HepG2 (cell line): ENCODE results near the gene VPS11. TPM values are rescaled to one million over a fixed set of nuclear protein-coding genes. Genes with fewer than 3 reads are reported as not detected.

ENCODE experiments used
- ADNP ChIP-seq: sonication (generic); formaldehyde crosslinking; IDR thresholded peaks from 2 replicates; pipeline ENCODE4 v1.4.0; 2020; ENCODE audit warnings: missing genetic modification reagents
- ASH2L ChIP-seq: fragments of 300-600, 200-600 bp; sonication (generic); IDR thresholded peaks from 2 replicates; pipeline ENCODE4 v1.7.0; 2017; ENCODE audit warnings: low read depth, mild to moderate bottlenecking, moderate library complexity, mixed read lengths, low read length; ENCODE audit not compliant: insufficient read length
- DNMT3B ChIP-seq: conservative IDR thresholded peaks from 2 replicates; pipeline ENCODE4 v1.6.1; 2016; ENCODE audit warnings: missing biosample characterization, control low read depth
- DR1 ChIP-seq: sonication (generic); formaldehyde crosslinking; IDR thresholded peaks from 2 replicates; pipeline ENCODE4 v1.8.0; 2021; ENCODE audit warnings: mild to moderate bottlenecking, missing genetic modification reagents, inconsistent platforms
- FIP1L1 ChIP-seq: fragments of 200-400 bp; formaldehyde crosslinking; IDR thresholded peaks from 2 replicates; pipeline ENCODE4 v1.6.1; 2018; ENCODE audit warnings: low read depth, mild to moderate bottlenecking, low read length, moderate library complexity, borderline replicate concordance; ENCODE audit not compliant: insufficient read depth
- KAT2B ChIP-seq: fragments of 150-350 bp; IDR thresholded peaks from 2 replicates; pipeline ENCODE4 v1.6.1; 2014; ENCODE audit warnings: low read depth, low read length, borderline replicate concordance
- KLF11 ChIP-seq: IDR thresholded peaks from 2 replicates; pipeline ENCODE4 v1.6.1; 2016; ENCODE audit warnings: missing compliant biosample characterization
- NCOR1 ChIP-seq: fragments of 200-600 bp; sonication (generic); IDR thresholded peaks from 2 replicates; pipeline ENCODE4 v1.7.0; 2017; ENCODE audit warnings: antibody characterized with exemption, low read length, borderline replicate concordance
- NFIB ChIP-seq: sonication (generic); formaldehyde crosslinking; IDR thresholded peaks from 2 replicates; pipeline ENCODE4 v1.9.0; 2021; ENCODE audit warnings: missing genetic modification reagents, mild to moderate bottlenecking, borderline replicate concordance
- PAX8 ChIP-seq: sonication (generic); formaldehyde crosslinking; IDR thresholded peaks from 2 replicates; pipeline ENCODE4 v1.8.0; 2022; ENCODE audit warnings: mild to moderate bottlenecking, missing genetic modification reagents, borderline replicate concordance
- POLR2AphosphoS5 ChIP-seq: IDR thresholded peaks from 2 replicates; pipeline ENCODE4 v1.6.1; 2012; ENCODE audit warnings: low read depth, low read length
- RXRA ChIP-seq: sonication (generic); formaldehyde crosslinking; IDR thresholded peaks from 2 replicates; pipeline ENCODE4 v1.5.1; 2020; ENCODE audit warnings: missing genetic modification reagents
- SMAD1 ChIP-seq: sonication (generic); formaldehyde crosslinking; IDR thresholded peaks from 2 replicates; pipeline ENCODE4 v1.4.0; 2020; ENCODE audit warnings: missing genetic modification reagents, low read depth, mild to moderate bottlenecking, borderline replicate concordance
- ZNF34 ChIP-seq: sonication (generic); formaldehyde crosslinking; IDR thresholded peaks from 2 replicates; pipeline ENCODE4 v1.4.0; 2020; ENCODE audit warnings: mild to moderate bottlenecking, missing genetic modification reagents, borderline replicate concordance
- ZNF484 ChIP-seq: sonication (generic); formaldehyde crosslinking; IDR thresholded peaks from 2 replicates; pipeline ENCODE4 v1.5.1; 2020; ENCODE audit warnings: mild to moderate bottlenecking, low read depth, missing genetic modification reagents, borderline replicate concordance
- ZNF768 ChIP-seq: sonication (generic); formaldehyde crosslinking; IDR thresholded peaks from 2 replicates; pipeline ENCODE4 v1.4.0; 2020; ENCODE audit warnings: missing genetic modification reagents
- polyA plus RNA-seq, 8 experiments: library from polyadenylated mRNA; depleted of rRNA in 3 of 8; stranded (reverse) in 7 of 8; unstranded in 1 of 8; fragments of >200 nt; fragmentation: Illumina TruSeq in 4 of 8; extraction: Trizol in 4 of 8; gene quantifications; 2 replicates each; pipeline versions ENCODE4 v1.2.1 to v1.2.3, GENCODE V29; 2011 to 2016; ENCODE audit warnings: low read depth in 4 of 8, missing spikeins in 1 of 8, mixed read lengths in 1 of 8; ENCODE audit not compliant: insufficient read depth in 1 of 8
- total RNA-seq, 5 experiments: library from RNA; depleted of rRNA; stranded (reverse); fragments of >200 nt; fragmentation: Illumina TruSeq; extraction: Trizol; gene quantifications; 2 replicates each; pipeline ENCODE4 v1.2.3, GENCODE V29; 2016; ENCODE audit warnings: low read depth in 1 of 5
- TF ChIP-seq, protein P1 (sequence below): sonication (generic); formaldehyde crosslinking; IDR thresholded peaks from 2 replicates; pipeline ENCODE4 v1.8.1; 2023; ENCODE audit warnings: mild to moderate bottlenecking, missing genetic modification reagents
- TF ChIP-seq, protein P2 (sequence below): IDR thresholded peaks from 2 replicates; pipeline ENCODE4 v1.6.1; 2016
- TF ChIP-seq, protein P3 (sequence below): sonication (generic); formaldehyde crosslinking; IDR thresholded peaks from 2 replicates; pipeline ENCODE4 v1.9.0; 2021; ENCODE audit warnings: missing genetic modification reagents, mild to moderate bottlenecking, borderline replicate concordance
- TF ChIP-seq, protein P4 (sequence below): sonication (generic); formaldehyde crosslinking; IDR thresholded peaks from 2 replicates; pipeline ENCODE4 v1.5.1; 2020; ENCODE audit warnings: mild to moderate bottlenecking, missing genetic modification reagents, borderline replicate concordance
- TF ChIP-seq, protein P5 (sequence below): sonication (generic); formaldehyde crosslinking; IDR thresholded peaks from 2 replicates; pipeline ENCODE4 v1.4.0; 2020; ENCODE audit warnings: missing genetic modification reagents, mild to moderate bottlenecking, borderline replicate concordance

Gene VPS11
- total and polyA plus RNA-seq, 2 of the 13 experiments (the other 11 are each of a cell fraction or from before 2014, with no cell fraction given), result 13.7 to 21.6 TPM

DNA sequence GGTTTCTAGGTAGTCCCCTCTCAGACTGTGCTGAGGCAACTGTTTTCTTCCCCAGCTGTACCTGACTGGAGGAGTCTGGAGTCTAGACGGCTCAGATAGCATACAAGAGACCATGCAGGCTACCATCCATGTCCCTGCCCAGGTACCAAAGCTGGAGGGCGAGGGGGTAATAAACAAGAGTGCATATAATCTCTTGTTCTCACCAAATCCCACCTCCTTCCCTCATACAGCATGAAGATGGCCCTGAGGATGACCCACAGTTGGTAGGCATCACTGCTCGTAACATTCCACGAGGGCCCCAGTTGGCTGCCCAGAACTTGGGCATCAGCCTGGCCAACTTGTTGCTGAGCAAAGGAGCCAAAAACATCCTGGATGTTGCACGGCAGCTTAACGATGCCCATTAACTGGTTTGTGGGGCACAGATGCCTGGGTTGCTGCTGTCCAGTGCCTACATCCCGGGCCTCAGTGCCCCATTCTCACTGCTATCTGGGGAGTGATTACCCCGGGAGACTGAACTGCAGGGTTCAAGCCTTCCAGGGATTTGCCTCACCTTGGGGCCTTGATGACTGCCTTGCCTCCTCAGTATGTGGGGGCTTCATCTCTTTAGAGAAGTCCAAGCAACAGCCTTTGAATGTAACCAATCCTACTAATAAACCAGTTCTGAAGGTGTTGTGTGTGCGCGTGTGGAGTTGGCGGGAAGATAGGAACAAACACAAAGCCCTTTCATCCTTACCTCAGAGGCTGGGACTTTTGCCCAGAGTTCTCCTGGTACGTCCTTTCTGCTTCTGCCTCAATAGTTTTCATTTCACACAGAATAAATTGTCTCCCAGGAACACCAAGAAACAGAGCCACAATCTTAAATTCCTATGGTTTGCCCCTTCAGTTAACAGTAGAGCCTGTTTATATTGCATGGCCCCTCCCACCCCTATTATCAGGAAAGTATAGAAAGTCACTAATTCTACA lies 25.5 kb downstream of the VPS11 start (continued):
- TF ChIP-seq, protein P1, sequence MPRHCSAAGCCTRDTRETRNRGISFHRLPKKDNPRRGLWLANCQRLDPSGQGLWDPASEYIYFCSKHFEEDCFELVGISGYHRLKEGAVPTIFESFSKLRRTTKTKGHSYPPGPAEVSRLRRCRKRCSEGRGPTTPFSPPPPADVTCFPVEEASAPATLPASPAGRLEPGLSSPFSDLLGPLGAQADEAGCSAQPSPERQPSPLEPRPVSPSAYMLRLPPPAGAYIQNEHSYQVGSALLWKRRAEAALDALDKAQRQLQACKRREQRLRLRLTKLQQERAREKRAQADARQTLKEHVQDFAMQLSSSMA (CRISPR knock-in tag), result no peak
- TF ChIP-seq DNMT3B (no peak), ZNF768 (CRISPR knock-in tag) (no peak), FIP1L1 (no peak), SMAD1 (CRISPR knock-in tag) (no peak), KAT2B (no peak), PAX8 (CRISPR knock-in tag) (no peak), NFIB (no peak), ADNP (CRISPR knock-in tag) (no peak), ASH2L (no peak), DR1 (no peak), ZNF484 (CRISPR knock-in tag) (no peak), ZNF34 (CRISPR knock-in tag) (no peak), RXRA (no peak), KLF11 (CRISPR knock-in tag) (0 out of 2 replicates have a peak, but pooled peaks have one; percentile 20), NCOR1 (no peak), POLR2AphosphoS5 (peak; percentile 22)
- TF ChIP-seq, protein P2, sequence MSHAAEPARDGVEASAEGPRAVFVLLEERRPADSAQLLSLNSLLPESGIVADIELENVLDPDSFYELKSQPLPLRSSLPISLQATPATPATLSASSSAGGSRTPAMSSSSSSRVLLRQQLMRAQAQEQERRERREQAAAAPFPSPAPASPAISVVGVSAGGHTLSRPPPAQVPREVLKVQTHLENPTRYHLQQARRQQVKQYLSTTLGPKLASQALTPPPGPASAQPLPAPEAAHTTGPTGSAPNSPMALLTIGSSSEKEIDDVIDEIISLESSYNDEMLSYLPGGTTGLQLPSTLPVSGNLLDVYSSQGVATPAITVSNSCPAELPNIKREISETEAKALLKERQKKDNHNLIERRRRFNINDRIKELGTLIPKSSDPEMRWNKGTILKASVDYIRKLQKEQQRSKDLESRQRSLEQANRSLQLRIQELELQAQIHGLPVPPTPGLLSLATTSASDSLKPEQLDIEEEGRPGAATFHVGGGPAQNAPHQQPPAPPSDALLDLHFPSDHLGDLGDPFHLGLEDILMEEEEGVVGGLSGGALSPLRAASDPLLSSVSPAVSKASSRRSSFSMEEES (CRISPR knock-in tag), result no peak
- TF ChIP-seq, protein P3, sequence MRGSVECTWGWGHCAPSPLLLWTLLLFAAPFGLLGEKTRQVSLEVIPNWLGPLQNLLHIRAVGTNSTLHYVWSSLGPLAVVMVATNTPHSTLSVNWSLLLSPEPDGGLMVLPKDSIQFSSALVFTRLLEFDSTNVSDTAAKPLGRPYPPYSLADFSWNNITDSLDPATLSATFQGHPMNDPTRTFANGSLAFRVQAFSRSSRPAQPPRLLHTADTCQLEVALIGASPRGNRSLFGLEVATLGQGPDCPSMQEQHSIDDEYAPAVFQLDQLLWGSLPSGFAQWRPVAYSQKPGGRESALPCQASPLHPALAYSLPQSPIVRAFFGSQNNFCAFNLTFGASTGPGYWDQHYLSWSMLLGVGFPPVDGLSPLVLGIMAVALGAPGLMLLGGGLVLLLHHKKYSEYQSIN (CRISPR knock-in tag), result no peak
- TF ChIP-seq, protein P4, sequence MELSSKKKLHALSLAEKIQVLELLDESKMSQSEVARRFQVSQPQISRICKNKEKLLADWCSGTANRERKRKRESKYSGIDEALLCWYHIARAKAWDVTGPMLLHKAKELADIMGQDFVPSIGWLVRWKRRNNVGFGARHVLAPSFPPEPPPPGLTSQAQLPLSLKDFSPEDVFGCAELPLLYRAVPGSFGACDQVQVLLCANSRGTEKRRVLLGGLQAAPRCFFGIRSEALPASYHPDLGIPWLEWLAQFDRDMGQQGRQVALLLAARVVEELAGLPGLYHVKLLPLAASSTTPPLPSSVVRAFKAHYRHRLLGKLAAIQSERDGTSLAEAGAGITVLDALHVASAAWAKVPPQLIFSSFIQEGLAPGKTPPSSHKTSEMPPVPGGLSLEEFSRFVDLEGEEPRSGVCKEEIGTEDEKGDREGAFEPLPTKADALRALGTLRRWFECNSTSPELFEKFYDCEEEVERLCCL, result no peak
- TF ChIP-seq, protein P5, sequence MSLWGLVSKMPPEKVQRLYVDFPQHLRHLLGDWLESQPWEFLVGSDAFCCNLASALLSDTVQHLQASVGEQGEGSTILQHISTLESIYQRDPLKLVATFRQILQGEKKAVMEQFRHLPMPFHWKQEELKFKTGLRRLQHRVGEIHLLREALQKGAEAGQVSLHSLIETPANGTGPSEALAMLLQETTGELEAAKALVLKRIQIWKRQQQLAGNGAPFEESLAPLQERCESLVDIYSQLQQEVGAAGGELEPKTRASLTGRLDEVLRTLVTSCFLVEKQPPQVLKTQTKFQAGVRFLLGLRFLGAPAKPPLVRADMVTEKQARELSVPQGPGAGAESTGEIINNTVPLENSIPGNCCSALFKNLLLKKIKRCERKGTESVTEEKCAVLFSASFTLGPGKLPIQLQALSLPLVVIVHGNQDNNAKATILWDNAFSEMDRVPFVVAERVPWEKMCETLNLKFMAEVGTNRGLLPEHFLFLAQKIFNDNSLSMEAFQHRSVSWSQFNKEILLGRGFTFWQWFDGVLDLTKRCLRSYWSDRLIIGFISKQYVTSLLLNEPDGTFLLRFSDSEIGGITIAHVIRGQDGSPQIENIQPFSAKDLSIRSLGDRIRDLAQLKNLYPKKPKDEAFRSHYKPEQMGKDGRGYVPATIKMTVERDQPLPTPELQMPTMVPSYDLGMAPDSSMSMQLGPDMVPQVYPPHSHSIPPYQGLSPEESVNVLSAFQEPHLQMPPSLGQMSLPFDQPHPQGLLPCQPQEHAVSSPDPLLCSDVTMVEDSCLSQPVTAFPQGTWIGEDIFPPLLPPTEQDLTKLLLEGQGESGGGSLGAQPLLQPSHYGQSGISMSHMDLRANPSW (CRISPR knock-in tag), result no peak
